ENCODE results near the gene ZFAND4.
"Not testable (repeated sequence)": the region's sequence is repeated elsewhere in the genome, so short reads cannot be mapped to it uniquely, and the experiment has no call there.

Gene ZFAND4

DNA sequence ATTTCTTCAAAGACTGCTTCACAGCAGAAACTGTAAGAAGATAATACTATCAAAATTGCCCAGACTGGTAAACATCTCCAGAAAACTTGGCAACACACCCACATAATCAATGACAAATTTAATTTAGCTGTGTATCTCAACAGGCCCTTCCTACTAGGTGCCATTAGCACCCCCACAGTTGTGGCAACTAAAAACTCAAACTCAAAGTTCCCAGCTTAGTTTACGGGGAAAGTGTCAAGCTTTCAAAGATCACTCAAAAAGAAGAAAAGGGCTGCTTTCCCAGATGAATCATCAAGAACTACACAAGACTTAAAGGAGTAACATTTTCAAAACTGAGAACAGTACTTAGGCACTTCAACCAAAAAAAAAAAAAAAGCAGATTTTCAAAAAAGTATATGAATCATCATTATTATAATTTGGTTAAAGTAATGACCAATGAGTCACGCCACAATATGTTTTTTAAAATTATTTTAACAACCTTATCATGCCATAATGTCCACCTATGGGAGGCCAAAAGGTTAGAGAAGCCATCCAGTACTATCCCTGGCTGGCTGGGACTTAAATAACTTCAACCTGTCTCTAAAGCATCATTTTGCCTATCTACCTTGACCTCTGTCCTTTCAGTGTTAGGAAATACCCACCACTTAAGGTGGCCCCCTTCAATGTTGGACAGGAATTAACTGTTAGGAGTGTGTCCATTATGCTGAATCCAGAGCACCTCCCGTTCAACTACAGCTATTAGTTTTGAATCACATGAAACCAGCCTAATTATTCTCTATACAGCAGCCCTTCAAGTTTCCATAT, 90.8 kb downstream of the ZFAND4 start:
- DNase-seq (ENCODE audit: low read depth) = peak; percentile 23
- TF ChIP-seq, protein P1, sequence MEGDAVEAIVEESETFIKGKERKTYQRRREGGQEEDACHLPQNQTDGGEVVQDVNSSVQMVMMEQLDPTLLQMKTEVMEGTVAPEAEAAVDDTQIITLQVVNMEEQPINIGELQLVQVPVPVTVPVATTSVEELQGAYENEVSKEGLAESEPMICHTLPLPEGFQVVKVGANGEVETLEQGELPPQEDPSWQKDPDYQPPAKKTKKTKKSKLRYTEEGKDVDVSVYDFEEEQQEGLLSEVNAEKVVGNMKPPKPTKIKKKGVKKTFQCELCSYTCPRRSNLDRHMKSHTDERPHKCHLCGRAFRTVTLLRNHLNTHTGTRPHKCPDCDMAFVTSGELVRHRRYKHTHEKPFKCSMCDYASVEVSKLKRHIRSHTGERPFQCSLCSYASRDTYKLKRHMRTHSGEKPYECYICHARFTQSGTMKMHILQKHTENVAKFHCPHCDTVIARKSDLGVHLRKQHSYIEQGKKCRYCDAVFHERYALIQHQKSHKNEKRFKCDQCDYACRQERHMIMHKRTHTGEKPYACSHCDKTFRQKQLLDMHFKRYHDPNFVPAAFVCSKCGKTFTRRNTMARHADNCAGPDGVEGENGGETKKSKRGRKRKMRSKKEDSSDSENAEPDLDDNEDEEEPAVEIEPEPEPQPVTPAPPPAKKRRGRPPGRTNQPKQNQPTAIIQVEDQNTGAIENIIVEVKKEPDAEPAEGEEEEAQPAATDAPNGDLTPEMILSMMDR (IDR thresholded peaks at IDR 0.05; ENCODE audit: insufficient read depth, low read depth, low read length, missing control alignments) = no peak
- H3K4me3 ChIP-seq (ENCODE audit: low read depth, low read length) = no peak overlapping the region

DNA sequence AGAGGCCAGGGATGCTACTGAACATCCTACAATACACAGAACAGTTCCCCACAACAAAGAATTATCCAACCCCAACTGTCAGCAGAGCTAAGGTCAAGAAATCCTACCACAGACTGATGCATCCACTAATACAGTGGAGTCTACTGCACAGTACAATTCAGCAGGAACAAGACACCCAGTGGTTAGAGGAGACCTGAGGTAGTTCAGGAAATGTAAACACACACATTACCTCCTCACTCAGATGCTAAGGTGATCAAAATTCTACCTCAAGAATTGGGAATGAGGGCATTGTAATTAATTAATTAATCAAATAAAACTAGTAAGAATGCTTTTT, 91.4 kb downstream of the ZFAND4 start:
- DNase-seq (ENCODE audit: low read depth) = no peak
- TF ChIP-seq, protein P1 (IDR thresholded peaks at IDR 0.05; ENCODE audit: insufficient read depth, low read depth, low read length, missing control alignments) = no peak
- peak overlapping the region; percentile 60 for H3K4me3 ChIP-seq (ENCODE audit: low read depth, low read length)

- DNase-seq (ENCODE audit: low read depth) = peak; percentile 61
- peak overlapping the region; percentile 60 for H3K4me3 ChIP-seq (ENCODE audit: low read depth, low read length)
- TF ChIP-seq, protein P1 (IDR thresholded peaks at IDR 0.05; ENCODE audit: insufficient read depth, low read depth, low read length, missing control alignments) = no peak
These were observed 92.0 kb downstream of the ZFAND4 start for GRCh38 chr10:45580371-45581215.

DNA sequence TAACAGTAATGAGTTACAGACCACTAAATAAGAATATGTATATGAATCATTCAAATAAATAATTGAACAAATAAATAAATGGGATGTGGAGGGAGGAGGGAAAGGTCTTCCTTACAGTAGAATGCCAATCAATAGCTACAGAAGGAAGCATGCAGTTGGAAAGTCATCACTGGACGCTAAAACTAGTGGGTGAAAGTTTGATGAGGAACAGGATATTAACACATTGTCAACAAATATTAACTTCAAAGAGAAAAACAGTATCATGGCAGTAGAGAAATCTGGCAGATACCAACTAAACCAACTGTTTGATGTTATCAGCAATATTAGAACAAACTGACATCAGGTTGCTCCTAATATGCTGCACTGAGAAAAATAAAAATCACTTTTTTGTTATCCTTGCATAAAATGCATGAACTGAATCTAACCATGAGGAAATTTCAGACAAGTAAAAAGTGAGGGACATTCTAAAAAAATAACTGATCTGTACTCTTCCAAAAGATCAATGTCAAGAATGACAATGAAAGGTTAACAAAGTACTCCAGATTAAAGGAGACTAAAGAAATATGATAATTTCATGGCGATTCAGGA, 94.1 kb downstream of the ZFAND4 start:
- no peak for DNase-seq (ENCODE audit: low read depth)
- H3K4me3 ChIP-seq (ENCODE audit: low read depth, low read length) = no peak overlapping the region
- TF ChIP-seq, protein P1 (IDR thresholded peaks at IDR 0.05; ENCODE audit: insufficient read depth, low read depth, low read length, missing control alignments) = no peak

- no peak for DNase-seq (ENCODE audit: low read depth)
- TF ChIP-seq, protein P1 (IDR thresholded peaks at IDR 0.05; ENCODE audit: insufficient read depth, low read depth, low read length, missing control alignments) = no peak
- H3K4me3 ChIP-seq (ENCODE audit: low read depth, low read length) = no peak overlapping the region
These were observed 96.5 kb downstream of the ZFAND4 start for GRCh38 chr10:45575966-45576597.

GRCh38 chr10:45575032-45575761, 97.4 kb downstream of the ZFAND4 start:
- not testable (repeated sequence) for DNase-seq (ENCODE audit: low read depth); H3K4me3 ChIP-seq (ENCODE audit: low read depth, low read length)

Data from GM12865 (cell line).